PFSK-1 (cell line): ENCODE results near the gene UNC45A.

ENCODE experiments used
- FOXP2 ChIP-seq: optimal IDR thresholded peaks from 2 replicates; pipeline ENCODE3; 2011; ENCODE audit warnings: borderline replicate concordance, control low read depth, inconsistent platforms; ENCODE audit not compliant: insufficient read depth; ENCODE audit errors: extremely low read length, extremely low read depth
- POLR2AphosphoS5 ChIP-seq: IDR thresholded peaks from 2 replicates; pipeline ENCODE4 v1.6.1; 2012; ENCODE audit warnings: low read depth, mild to moderate bottlenecking, control low read depth, low read length, moderate library complexity
- SIN3A ChIP-seq: IDR thresholded peaks from 2 replicates; pipeline ENCODE4 v1.6.1; 2012; ENCODE audit warnings: mild to moderate bottlenecking, low read length, moderate library complexity, borderline replicate concordance; ENCODE audit not compliant: insufficient read depth
- TAF1 ChIP-seq: IDR thresholded peaks from 2 replicates; pipeline ENCODE4 v1.6.1; 2012; ENCODE audit warnings: low read length, control low read depth, borderline replicate concordance; ENCODE audit not compliant: insufficient read depth
- TF ChIP-seq, protein P1 (sequence below), 2 experiments: IDR thresholded peaks; 2 replicates each; pipeline versions ENCODE4 v1.6.1 to v1.8.0; 2011 to 2012; ENCODE audit warnings: low read depth in 2 of 2, low read length in 2 of 2, control low read depth in 1 of 2, inconsistent platforms in 1 of 2, mild to moderate bottlenecking in 1 of 2, moderate library complexity in 1 of 2; ENCODE audit not compliant: insufficient read depth in 1 of 2

UNC45A gene

DNA sequence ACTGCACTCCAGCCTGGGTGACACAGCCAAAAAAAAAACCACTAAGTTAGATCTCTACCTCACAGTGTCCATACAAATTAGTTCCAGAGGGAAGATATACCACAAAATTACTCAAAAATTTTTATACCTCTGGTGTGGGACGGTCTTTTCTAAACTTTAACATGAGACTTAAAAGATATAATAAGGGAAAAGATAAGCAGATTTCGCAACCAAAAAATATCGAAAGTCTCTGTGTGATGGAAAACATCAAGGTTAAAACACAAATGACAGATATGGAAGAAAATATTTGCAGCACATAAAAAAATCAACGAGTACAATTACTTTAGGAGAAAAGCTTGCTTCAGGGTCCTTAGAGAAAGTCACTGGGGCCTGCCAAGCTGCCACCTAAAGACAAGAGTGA lies 13.2 kb upstream of the UNC45A start:
- TF ChIP-seq POLR2AphosphoS5: no peak
- TF ChIP-seq SIN3A: no peak
- TF ChIP-seq FOXP2: no peak

DNA sequence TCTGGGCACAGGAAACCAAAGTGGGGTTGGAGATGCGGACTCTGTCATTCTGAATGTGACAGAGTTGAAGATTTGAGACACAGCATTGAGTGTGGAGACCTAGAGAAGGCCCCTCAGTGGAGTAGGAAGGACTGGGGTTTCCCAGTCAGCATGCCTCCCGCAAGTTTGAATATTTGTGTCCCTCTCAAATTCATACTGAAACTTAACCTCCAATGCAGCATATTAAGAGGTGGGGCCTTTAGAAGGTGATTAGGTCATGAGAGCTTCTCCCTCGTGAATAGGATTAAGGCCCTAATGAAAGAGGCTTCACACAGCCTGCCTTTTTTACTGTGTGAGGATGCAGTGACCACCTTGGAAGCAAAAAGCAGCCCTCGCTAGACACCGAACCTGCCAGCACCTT lies 10.7 kb upstream of the UNC45A start:
- TF ChIP-seq, protein P1, sequence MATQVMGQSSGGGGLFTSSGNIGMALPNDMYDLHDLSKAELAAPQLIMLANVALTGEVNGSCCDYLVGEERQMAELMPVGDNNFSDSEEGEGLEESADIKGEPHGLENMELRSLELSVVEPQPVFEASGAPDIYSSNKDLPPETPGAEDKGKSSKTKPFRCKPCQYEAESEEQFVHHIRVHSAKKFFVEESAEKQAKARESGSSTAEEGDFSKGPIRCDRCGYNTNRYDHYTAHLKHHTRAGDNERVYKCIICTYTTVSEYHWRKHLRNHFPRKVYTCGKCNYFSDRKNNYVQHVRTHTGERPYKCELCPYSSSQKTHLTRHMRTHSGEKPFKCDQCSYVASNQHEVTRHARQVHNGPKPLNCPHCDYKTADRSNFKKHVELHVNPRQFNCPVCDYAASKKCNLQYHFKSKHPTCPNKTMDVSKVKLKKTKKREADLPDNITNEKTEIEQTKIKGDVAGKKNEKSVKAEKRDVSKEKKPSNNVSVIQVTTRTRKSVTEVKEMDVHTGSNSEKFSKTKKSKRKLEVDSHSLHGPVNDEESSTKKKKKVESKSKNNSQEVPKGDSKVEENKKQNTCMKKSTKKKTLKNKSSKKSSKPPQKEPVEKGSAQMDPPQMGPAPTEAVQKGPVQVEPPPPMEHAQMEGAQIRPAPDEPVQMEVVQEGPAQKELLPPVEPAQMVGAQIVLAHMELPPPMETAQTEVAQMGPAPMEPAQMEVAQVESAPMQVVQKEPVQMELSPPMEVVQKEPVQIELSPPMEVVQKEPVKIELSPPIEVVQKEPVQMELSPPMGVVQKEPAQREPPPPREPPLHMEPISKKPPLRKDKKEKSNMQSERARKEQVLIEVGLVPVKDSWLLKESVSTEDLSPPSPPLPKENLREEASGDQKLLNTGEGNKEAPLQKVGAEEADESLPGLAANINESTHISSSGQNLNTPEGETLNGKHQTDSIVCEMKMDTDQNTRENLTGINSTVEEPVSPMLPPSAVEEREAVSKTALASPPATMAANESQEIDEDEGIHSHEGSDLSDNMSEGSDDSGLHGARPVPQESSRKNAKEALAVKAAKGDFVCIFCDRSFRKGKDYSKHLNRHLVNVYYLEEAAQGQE (IDR thresholded peaks at IDR 0.05; ENCODE audit: insufficient read depth in 1 of 2, low read depth in 2 of 2, low read length in 2 of 2): no peak
- TF ChIP-seq FOXP2: no peak
- no peak for TF ChIP-seq TAF1
- no peak for TF ChIP-seq SIN3A
- TF ChIP-seq POLR2AphosphoS5: no peak

DNA sequence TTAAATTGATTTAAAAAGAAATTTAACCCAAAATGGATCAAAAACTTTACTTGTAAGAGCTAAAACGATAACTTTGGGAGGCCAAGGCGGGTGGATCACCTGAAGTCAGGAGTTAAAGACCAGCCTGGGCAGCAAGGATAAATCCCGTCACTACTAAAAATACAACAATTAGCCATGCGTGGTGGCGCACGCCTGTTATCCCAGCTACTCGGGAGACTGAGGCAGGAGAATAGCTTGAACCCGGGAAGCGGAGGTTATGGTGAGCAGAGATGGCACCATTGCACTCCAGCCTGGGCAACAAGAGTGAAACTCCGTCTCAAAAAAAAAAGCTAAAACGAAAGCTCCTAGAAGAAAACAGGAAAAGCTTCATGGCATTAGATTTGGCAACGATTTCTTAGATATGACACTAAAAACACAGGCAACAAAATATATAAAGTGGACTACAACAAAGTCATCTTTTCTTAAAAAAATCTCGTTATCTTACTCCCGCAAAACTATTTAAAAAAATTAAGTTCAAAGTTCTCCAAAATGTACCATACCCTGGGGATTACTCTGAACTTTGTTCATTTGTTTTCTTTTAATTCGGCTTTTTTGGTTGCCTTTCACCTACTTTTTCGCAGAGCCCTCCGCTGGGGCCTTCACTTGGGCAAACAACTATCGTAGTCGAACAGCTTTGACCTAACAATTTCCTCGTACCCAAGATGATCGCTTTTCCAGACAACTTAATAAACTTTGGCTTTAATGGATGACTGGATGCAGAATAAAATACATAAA lies 5.7 kb upstream of the UNC45A start:
- no peak for TF ChIP-seq POLR2AphosphoS5
- TF ChIP-seq, protein P1 (IDR thresholded peaks at IDR 0.05; ENCODE audit: insufficient read depth in 1 of 2, low read depth in 2 of 2, low read length in 2 of 2): no peak
- TF ChIP-seq SIN3A: no peak
- TF ChIP-seq FOXP2: no peak
- TF ChIP-seq TAF1: no peak

DNA sequence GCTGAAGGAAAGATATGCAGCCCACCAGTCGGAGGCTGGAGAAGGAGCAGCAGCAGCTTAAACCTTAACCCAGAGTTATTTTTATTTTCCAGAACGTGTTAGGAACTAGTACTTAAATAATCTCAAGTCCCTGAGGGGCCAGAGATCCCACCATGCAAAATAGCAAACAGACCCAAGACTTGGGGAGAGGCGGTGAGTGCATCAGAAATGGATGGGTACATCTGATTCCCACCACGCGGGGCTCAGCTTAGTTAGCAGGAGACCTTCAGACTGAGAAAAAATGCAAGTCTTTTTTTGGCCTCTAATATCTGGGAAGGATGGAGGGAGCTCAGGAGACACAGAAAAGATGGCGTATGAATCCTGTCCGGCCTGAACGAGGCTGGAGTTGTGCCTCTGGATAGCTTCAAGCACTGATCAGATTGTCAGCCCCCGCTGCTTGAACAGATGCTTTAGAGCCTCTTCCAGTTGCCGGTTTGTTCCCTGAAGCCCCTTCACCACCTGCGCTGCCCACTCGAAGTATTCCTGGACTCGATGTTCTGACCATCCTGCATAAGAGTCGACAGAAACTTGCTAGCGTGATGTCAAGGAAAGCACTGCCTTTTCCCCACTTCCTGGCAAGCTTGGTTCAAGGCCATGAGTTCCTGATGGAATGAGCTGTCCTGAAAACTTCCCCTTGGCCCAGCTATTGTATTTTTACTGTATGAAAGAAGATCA lies 4.1 kb upstream of the UNC45A start:
- TF ChIP-seq, protein P1 (IDR thresholded peaks at IDR 0.05; ENCODE audit: insufficient read depth in 1 of 2, low read depth in 2 of 2, low read length in 2 of 2): no peak
- no peak for TF ChIP-seq FOXP2
- no peak for TF ChIP-seq SIN3A
- no peak for TF ChIP-seq TAF1
- TF ChIP-seq POLR2AphosphoS5: no peak

DNA sequence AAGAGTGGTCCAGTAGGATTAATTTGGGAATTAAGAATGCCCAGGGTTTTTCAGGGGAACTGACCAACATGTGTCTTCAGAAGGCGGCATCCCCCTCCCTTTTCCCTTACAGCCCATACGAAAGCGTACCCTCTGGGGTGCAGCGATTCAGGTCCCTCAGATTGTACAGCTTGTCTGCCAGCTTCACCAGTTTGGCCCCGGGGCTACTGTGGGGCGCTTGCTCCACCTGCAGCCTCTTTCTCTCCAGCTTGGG lies 3.6 kb upstream of the UNC45A start:
- TF ChIP-seq SIN3A (no peak), POLR2AphosphoS5 (no peak), FOXP2 (no peak), TAF1 (no peak)
- TF ChIP-seq, protein P1 (IDR thresholded peaks at IDR 0.05; ENCODE audit: insufficient read depth in 1 of 2, low read depth in 2 of 2, low read length in 2 of 2): no peak
